ENCODE data around the gene NAXE. TPM values are rescaled to one million over a fixed set of nuclear protein-coding genes. Genes with fewer than 3 reads are reported as not detected.

NAXE gene
- total RNA-seq, 1 donor = 63.7 TPM

DNA sequence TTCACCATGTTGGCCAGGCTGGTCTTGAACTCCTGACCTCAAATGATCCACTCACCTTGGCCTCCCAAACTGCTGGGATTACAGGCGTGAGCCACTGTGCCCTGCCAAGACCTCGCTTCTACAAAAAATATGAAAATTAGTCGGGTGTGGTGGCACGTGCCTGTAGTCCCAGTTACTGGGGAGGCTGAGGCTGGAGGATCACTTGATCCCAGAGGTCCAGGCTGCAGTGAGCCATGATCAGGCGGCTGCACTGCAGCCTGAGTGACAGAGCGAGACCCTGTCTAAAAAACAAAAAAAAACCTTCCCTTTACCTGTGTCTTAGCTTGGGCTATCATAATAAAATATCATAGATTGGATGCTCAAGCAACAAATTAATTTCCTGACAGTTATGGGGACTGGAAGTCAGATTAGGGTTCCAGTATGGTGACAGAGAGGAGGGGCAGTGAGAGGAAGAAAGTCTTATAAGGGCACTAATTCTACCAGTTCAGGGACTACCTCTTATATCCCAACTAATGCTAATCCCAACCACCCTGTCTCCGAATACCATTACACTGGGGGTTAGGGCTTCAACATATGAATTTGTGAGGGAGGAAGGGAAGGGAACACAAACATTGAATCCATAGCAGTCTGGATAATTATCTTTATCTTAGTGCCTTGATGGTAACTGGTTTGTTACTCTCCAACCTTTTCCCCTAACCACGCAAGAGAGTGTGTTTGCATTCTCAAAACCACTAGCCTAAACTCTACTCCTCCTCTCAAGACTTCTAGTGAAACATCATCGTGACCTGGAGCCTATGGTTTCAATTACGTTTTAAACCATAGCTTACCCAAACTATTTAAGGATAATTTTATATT is 1.0 kb upstream of the NAXE start:
- Histone ChIP-seq H3K4me3 (ENCODE audit: insufficient read depth, low read length) (peak overlapping the region; percentile 92), H3K79me2 (ENCODE audit: insufficient read depth, low read length) (peaks cover 6% of the 10 kb centered on the region), H3K36me3 (ENCODE audit: insufficient read depth, low read length) (peaks cover 18% of the 10 kb centered on the region), H2AFZ (ENCODE audit: low read length) (peak overlapping the region; percentile 97), H3K9me3 (ENCODE audit: low read depth, low read length) (no peaks in the 10 kb centered on the region), H3K27me3 (ENCODE audit: insufficient read depth, low read length) (peaks cover 3% of the 10 kb centered on the region), H3K4me2 (ENCODE audit: insufficient read depth, low read length) (peak overlapping the region; percentile 99), H3K4me1 (ENCODE audit: insufficient read depth, low read length) (peaks cover 13% of the 10 kb centered on the region), H4K20me1 (ENCODE audit: insufficient read depth, low read length) (peaks cover 3% of the 10 kb centered on the region), H3K27ac (ENCODE audit: low read depth, low read length) (peak overlapping the region; percentile 74)
- TF ChIP-seq, protein P1, sequence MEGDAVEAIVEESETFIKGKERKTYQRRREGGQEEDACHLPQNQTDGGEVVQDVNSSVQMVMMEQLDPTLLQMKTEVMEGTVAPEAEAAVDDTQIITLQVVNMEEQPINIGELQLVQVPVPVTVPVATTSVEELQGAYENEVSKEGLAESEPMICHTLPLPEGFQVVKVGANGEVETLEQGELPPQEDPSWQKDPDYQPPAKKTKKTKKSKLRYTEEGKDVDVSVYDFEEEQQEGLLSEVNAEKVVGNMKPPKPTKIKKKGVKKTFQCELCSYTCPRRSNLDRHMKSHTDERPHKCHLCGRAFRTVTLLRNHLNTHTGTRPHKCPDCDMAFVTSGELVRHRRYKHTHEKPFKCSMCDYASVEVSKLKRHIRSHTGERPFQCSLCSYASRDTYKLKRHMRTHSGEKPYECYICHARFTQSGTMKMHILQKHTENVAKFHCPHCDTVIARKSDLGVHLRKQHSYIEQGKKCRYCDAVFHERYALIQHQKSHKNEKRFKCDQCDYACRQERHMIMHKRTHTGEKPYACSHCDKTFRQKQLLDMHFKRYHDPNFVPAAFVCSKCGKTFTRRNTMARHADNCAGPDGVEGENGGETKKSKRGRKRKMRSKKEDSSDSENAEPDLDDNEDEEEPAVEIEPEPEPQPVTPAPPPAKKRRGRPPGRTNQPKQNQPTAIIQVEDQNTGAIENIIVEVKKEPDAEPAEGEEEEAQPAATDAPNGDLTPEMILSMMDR (IDR thresholded peaks at IDR 0.05; ENCODE audit: extremely low read depth, low read depth, low read length) = no peak
- DNase-seq (ENCODE audit: insufficient read length, low spot score, missing footprints) = no peak

DNA sequence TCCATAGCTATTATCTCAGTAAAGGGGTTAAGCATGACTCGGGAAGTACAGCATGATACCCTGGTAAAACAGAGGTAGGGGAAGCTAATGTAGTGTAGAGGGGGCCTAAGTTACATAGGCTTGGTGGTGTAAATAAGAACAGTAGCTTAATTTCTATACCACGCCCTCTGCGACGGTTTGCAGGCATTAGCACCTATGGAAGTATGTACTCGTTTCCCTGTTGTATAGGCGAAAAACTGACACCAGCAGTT is 470 bp upstream of the NAXE start:
- TF ChIP-seq, protein P1 (IDR thresholded peaks at IDR 0.05; ENCODE audit: extremely low read depth, low read depth, low read length) = no peak
- Histone ChIP-seq H3K4me3 (ENCODE audit: insufficient read depth, low read length) (peak overlapping the region; percentile 92), H2AFZ (ENCODE audit: low read length) (peak overlapping the region; percentile 97), H3K4me2 (ENCODE audit: insufficient read depth, low read length) (peak overlapping the region; percentile 99), H3K4me1 (ENCODE audit: insufficient read depth, low read length) (peaks cover 13% of the 10 kb centered on the region), H3K79me2 (ENCODE audit: insufficient read depth, low read length) (peaks cover 6% of the 10 kb centered on the region), H3K9me3 (ENCODE audit: low read depth, low read length) (no peaks in the 10 kb centered on the region), H3K27ac (ENCODE audit: low read depth, low read length) (peak overlapping the region; percentile 74), H3K27me3 (ENCODE audit: insufficient read depth, low read length) (peaks cover 2% of the 10 kb centered on the region), H3K36me3 (ENCODE audit: insufficient read depth, low read length) (peaks cover 23% of the 10 kb centered on the region), H4K20me1 (ENCODE audit: insufficient read depth, low read length) (peaks cover 3% of the 10 kb centered on the region)
- DNase-seq (ENCODE audit: insufficient read length, low spot score, missing footprints) = peak; percentile 50

DNA sequence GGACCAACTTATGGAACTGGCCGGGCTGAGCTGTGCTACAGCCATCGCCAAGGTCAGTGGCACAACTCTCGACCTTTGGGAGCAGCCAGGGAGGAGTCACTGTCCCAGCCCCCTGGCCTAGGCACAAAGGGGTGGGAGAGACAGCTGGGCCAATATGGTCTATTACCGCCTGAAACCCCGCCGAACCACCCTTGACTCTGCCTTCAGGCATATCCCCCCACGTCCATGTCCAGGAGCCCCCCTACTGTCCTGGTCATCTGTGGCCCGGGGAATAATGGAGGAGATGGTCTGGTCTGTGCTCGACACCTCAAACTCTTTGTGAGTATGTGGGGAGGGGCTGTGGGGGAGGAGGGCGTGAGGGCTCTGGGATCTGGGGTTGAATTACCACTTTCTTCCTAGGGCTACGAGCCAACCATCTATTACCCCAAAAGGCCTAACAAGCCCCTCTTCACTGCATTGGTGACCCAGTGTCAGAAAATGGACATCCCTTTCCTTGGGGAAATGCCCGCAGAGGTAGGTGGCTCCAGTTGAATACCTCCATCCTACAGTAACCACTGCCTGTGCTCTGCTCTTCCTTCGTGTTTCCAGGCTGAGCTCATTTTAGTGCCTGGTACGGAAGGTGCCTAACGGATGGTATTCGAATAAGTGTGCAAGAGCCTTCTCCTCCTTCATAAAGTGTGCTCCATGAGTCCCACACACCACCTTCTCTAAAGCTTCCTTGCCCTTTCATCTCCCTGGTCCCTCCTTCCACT is 758 bp downstream of the NAXE start:
- peaks cover 6% of the 10 kb centered on the region for H3K79me2 ChIP-seq (ENCODE audit: insufficient read depth, low read length)
- peaks cover 35% of the 10 kb centered on the region for H3K36me3 ChIP-seq (ENCODE audit: insufficient read depth, low read length)
- TF ChIP-seq, protein P1 (IDR thresholded peaks at IDR 0.05; ENCODE audit: extremely low read depth, low read depth, low read length) = no peak
- H3K27ac ChIP-seq (ENCODE audit: low read depth, low read length) = peak overlapping the region; percentile 75
- peaks cover 13% of the 10 kb centered on the region for H3K4me1 ChIP-seq (ENCODE audit: insufficient read depth, low read length)
- no peak for DNase-seq (ENCODE audit: insufficient read length, low spot score, missing footprints)
- H3K27me3 ChIP-seq (ENCODE audit: insufficient read depth, low read length) = no peaks in the 10 kb centered on the region
- H3K4me2 ChIP-seq (ENCODE audit: insufficient read depth, low read length) = peak overlapping the region; percentile 99
- peak overlapping the region; percentile 92 for H3K4me3 ChIP-seq (ENCODE audit: insufficient read depth, low read length)
- H4K20me1 ChIP-seq (ENCODE audit: insufficient read depth, low read length) = peaks cover 3% of the 10 kb centered on the region
- H2AFZ ChIP-seq (ENCODE audit: low read length) = peak overlapping the region; percentile 91
- H3K9me3 ChIP-seq (ENCODE audit: low read depth, low read length) = no peaks in the 10 kb centered on the region

Measured in osteoblast (primary cell).